Type B pancreatic cell (in vitro differentiated cells): ENCODE results near the gene XYLT2. TPM values are rescaled to one million over a fixed set of nuclear protein-coding genes. Genes with fewer than 3 reads are reported as not detected.
"Not testable (repeated sequence)": the region's sequence is repeated elsewhere in the genome, so short reads cannot be mapped to it uniquely, and the experiment has no call there.

ENCODE experiments used
- DNase-seq: peaks from one replicate; pipeline ENCODE4 v3.0.0; 2021; ENCODE audit warnings: mixed read lengths; ENCODE audit not compliant: unreplicated experiment; ENCODE audit errors: extremely low spot score
- H3K27ac Mint-ChIP-seq: 2 replicates; pipeline ENCODE4 v1.8.0; 2021; ENCODE audit warnings: mild to moderate bottlenecking, mixed read lengths
- H3K27me3 Mint-ChIP-seq: 2 replicates; pipeline ENCODE4 v1.8.0; 2021; ENCODE audit warnings: mixed read lengths
- H3K36me3 Mint-ChIP-seq: 2 replicates; pipeline ENCODE4 v1.8.0; 2021; ENCODE audit warnings: mixed read lengths
- H3K4me1 Mint-ChIP-seq: one replicate; pipeline ENCODE4 v1.8.0; 2021; ENCODE audit warnings: mixed read lengths; ENCODE audit not compliant: unreplicated experiment
- H3K4me3 Mint-ChIP-seq: 2 replicates; pipeline ENCODE4 v1.8.0; 2021; ENCODE audit warnings: mild to moderate bottlenecking, mixed read lengths
- H3K9me3 Mint-ChIP-seq: 2 replicates; pipeline ENCODE4 v1.8.0; 2021; ENCODE audit warnings: mixed read lengths
- total RNA-seq: library from RNA; stranded (reverse); gene quantifications from 2 replicates; pipeline ENCODE4 v1.2.1, GENCODE V29; 2021; ENCODE audit warnings: low replicate concordance
- TF ChIP-seq, protein P1 (sequence below): fragments of 200-600 bp; sonication (generic); conservative IDR thresholded peaks from 2 replicates; pipeline ENCODE4 v1.5.0; 2021; ENCODE audit warnings: antibody characterized with exemption, mild to moderate bottlenecking

The XYLT2 gene
- total RNA-seq, 1 donor from 2014 or later = 38.8 TPM

DNA sequence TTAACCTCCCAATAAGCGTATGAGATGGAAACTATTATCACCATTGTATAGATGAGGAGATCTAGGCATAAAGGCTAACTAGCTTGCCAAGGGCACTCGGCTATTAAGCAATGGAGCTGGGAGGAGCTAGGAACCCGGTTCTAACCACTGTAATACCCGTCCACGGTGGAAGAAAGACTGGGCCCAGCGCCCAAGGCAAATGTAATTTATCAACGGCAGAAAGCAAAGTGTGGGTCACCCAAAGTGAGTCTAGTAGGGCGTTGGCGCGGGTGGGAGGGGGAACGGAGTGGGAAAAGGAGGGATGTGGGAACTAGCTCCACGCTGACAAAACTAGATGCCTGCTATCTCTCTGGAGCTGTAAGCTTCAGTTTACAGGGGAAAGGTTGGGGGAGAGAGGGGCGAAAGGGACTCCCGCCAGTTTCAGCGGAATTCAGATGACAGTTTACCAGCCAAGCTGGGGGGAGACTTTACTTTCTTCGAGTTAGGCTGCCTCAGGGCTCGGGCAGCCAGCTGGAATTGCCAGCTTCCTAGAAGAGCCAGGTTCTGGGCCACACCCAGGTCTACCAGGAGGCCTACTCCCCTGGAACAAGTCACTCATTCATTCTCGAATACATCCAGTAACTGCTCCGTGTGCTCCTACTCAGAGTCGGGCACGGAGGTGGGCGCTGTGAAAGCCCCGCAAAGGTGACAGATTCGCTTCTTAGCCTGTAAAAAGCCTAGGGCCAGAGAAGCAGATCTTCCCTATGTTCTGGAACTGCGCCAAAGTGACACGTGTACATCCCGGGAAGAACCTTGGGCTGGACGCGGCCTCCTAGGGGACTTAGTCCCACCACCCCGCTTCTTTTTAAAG, 50.6 kb downstream of the XYLT2 start:
- peak overlapping the region; percentile 94 for H3K27ac Mint-ChIP-seq

DNA sequence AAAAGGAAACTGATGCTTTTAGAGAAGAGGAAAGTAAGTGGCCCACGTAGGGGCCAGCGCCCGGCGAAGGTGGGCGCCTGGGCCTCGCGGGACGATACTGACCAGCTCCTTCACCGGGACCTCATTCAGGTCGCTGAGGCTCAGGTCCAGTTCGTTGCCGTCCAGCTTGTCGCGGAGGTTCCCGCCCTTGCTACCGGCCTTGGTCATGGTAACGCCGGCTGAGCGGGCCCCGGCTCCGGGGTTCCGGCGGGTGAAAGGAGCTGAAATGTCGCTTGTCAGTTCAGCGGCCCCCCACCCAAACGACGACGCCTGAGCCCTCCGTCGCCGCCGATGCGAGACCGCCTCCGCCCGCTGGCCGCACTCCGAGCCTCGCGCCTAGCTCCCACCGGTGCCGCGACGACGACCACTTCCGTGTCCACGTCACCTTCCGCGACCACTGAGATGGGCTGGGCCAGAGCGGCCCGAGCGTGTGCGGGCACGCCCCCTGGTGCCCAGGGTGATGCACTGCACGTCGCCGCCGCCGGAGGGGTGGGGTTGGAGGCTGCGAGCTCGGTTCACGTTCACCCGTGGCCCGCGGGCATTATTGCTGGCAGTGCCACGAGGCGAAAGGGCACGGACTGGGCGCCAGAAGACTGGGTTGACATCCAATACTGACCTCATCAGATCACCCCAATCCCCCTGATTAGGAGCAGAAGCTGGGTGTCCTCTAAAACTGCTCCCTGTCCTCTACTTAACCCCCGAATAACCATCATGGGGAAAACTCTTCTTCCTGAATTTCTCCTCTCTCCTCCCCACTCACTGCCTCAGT, 51.4 kb downstream of the XYLT2 start, which contains the start of gene LRRC59:
Gene LRRC59 (minus strand): TSS at position 413 of the 808 bp plus-strand sequence. CDS start 206 bp downstream, at position 207.
- Mint-ChIP-seq H3K4me1 (peaks cover 20% of the 10 kb centered on the region), H3K36me3 (peaks cover 24% of the 10 kb centered on the region), H3K4me3 (peak within 1 kb of the TSS; percentile 97), H3K9me3 (no peaks in the 10 kb centered on the region), H3K27me3 (no peaks in the 10 kb centered on the region), H3K27ac (peak within 1 kb of the TSS; percentile 94)
- TF ChIP-seq, protein P1, sequence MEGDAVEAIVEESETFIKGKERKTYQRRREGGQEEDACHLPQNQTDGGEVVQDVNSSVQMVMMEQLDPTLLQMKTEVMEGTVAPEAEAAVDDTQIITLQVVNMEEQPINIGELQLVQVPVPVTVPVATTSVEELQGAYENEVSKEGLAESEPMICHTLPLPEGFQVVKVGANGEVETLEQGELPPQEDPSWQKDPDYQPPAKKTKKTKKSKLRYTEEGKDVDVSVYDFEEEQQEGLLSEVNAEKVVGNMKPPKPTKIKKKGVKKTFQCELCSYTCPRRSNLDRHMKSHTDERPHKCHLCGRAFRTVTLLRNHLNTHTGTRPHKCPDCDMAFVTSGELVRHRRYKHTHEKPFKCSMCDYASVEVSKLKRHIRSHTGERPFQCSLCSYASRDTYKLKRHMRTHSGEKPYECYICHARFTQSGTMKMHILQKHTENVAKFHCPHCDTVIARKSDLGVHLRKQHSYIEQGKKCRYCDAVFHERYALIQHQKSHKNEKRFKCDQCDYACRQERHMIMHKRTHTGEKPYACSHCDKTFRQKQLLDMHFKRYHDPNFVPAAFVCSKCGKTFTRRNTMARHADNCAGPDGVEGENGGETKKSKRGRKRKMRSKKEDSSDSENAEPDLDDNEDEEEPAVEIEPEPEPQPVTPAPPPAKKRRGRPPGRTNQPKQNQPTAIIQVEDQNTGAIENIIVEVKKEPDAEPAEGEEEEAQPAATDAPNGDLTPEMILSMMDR = peak; percentile 99
- peak; percentile 93 for DNase-seq

More for the DNA sequence above, 50.6 kb downstream of the XYLT2 start:
- H3K36me3 Mint-ChIP-seq = peaks cover 24% of the 10 kb centered on the region
- H3K4me1 Mint-ChIP-seq = peaks cover 20% of the 10 kb centered on the region
- H3K9me3 Mint-ChIP-seq = no peaks in the 10 kb centered on the region
- no peak for DNase-seq
- TF ChIP-seq, protein P1 = no peak
- no peaks in the 10 kb centered on the region for H3K27me3 Mint-ChIP-seq
- peak overlapping the region; percentile 97 for H3K4me3 Mint-ChIP-seq

DNA sequence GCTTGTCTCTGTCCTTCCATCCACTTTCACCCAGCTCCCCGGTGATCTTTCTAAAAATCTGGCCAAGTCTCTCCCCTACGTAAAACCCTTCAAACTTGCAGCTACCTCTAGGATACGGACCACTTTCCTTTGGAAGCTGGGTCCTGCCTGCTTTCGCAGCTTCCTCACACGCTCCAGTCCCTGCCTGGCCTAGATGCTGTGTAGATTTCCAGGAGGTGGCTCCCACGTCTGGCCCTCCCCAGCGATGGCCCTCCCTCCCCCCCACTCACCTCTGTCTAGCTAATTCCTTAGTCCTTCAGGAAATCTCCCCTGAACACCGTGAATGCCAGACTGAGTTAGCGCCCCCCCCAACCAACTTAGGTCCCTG, 52.0 kb downstream of the XYLT2 start:
- peak overlapping the region; percentile 94 for H3K27ac Mint-ChIP-seq

DNA sequence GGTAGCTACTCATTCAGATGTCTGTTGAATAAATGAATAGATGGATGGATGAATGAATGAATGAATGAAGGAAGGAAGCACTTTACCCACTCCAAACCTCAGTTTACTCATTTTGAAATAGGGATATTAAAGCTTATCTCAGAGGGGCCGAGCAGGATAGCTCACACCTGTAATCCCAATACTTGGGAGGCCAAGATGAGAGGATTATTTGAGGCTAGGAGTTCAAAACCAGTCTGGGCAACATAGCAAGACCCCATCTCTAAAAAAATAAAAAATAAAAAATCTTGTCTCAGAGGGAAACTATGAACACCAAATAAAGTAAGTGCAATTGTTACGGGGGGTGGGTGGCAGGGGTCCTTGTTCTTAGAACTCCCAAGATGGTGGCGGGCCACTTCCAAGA, 52.7 kb downstream of the XYLT2 start:
- not testable (repeated sequence) for H3K27me3 Mint-ChIP-seq, DNase-seq, H3K9me3 Mint-ChIP-seq
- H3K4me3 Mint-ChIP-seq = peak overlapping the region; percentile 62
- H3K4me1 Mint-ChIP-seq = peaks cover 20% of the 10 kb centered on the region
- H3K27ac Mint-ChIP-seq = peak overlapping the region; percentile 7
- peaks cover 15% of the 10 kb centered on the region for H3K36me3 Mint-ChIP-seq

More for the DNA sequence above, 52.0 kb downstream of the XYLT2 start:
- Mint-ChIP-seq H3K4me1 (peaks cover 20% of the 10 kb centered on the region), H3K36me3 (peaks cover 21% of the 10 kb centered on the region), H3K27me3 (no peaks in the 10 kb centered on the region), H3K4me3 (peak overlapping the region; percentile 97), H3K9me3 (no peaks in the 10 kb centered on the region)
- TF ChIP-seq, protein P1 = no peak
- no peak for DNase-seq

DNA sequence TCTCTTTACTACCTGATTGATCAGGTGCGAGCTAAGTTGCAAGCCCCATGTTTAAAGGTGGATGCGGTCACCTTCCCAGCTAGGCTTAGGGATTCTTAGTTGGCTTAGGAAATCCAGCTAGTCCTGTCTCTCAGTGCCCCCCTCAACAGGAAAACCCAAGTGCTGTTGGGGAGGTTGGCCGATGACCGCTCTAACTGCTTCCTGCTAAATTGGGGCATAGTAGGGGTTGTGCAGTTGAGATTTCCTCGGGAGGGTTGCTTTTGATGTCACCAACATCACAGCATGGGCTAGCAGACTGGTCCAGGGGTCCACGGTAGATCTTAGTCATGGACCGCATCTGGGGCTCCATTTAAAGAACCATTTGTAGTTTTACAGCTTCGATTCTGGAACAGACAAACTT, 53.7 kb downstream of the XYLT2 start:
- H3K36me3 Mint-ChIP-seq = peaks cover 12% of the 10 kb centered on the region
- peak overlapping the region; percentile 47 for H3K4me3 Mint-ChIP-seq
- H3K27ac Mint-ChIP-seq, H3K9me3 Mint-ChIP-seq, H3K27me3 Mint-ChIP-seq, DNase-seq: not testable (repeated sequence)
- H3K4me1 Mint-ChIP-seq = peaks cover 20% of the 10 kb centered on the region

DNA sequence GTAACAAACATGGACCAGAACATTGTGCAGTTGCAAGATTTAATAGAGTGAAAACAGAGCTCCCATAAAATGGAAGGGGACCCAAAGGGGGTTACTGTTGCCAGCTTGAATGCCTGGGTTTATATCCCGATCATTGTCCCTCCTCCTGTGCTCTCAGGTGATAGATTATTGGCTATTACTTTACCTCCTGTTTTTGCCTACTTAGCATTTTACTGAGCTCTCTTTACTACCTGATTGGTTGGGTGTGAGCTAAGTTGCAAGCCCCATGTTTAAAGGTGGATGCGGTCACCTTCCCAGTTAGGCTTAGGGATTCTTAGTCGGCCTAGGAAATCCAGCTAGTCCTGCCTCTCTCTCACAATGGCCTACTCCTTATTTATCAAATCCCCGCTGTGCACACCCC, 59.4 kb downstream of the XYLT2 start:
- not testable (repeated sequence) for H3K4me3 Mint-ChIP-seq, DNase-seq, H3K9me3 Mint-ChIP-seq, H3K27ac Mint-ChIP-seq, H3K36me3 Mint-ChIP-seq, H3K4me1 Mint-ChIP-seq
- peaks cover 18% of the 10 kb centered on the region for H3K27me3 Mint-ChIP-seq

DNA sequence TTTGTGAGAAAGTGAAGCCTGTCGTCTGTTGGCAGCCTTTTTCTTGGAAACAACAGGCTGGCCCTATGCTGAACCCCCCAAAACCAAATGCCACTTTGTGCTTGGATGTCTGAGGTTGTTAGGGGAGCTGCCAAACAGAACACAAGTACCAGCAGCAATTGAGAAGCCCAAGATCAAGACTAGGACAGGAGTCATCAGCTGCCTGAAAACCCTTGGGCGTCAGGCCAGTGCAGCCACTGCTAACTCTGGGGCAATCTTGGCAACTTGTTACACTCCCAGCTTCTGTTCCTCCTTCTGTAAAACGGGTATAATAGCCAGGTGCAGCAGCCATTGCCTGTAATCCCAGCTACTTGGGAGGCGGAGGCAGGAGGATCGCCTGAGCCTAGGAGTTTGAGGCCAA, 60.7 kb downstream of the XYLT2 start:
- Mint-ChIP-seq H3K27ac (no peak overlapping the region), H3K9me3 (no peaks in the 10 kb centered on the region), H3K4me3 (no peak overlapping the region), H3K27me3 (peaks cover 18% of the 10 kb centered on the region), H3K36me3 (no peaks in the 10 kb centered on the region), H3K4me1 (no peaks in the 10 kb centered on the region)
- TF ChIP-seq, protein P1 = no peak
- no peak for DNase-seq
